Renal cortex interstitium (tissue), 11 donors: ENCODE data around the gene TRMT1. TPM values are rescaled to one million over a fixed set of nuclear protein-coding genes. Genes with fewer than 3 reads are reported as not detected.

Experiments used
- DNase-seq, 11 donors: peaks; one replicate each; pipeline ENCODE4 v3.0.0-alpha.2; 2013; ENCODE audit warnings: low read depth in 9 of 11, low spot score in 4 of 11; ENCODE audit errors: extremely low read depth in 1 of 11
- polyA plus RNA-seq, 3 donors: library from polyadenylated mRNA; unstranded; fragments of 120-200 nt; gene quantifications; one replicate each; pipeline ENCODE4 v1.2.1, GENCODE V29; 2013; ENCODE audit not compliant: insufficient read length in 3 of 3

The TRMT1 gene
- polyA plus RNA-seq, 3 donors, result 37.1 to 39.2 (median 37.2) TPM

GRCh38 chr19:13097033-13097462 is 19.5 kb downstream of the TRMT1 start:
- no peak for DNase-seq

- no peak for DNase-seq
These were observed 20.3 kb downstream of the TRMT1 start for GRCh38 chr19:13095934-13096927.

- no peak for DNase-seq
These were observed 21.2 kb downstream of the TRMT1 start for GRCh38 chr19:13095393-13095784.

- DNase-seq, result no peak
These were observed 21.7 kb downstream of the TRMT1 start for GRCh38 chr19:13094771-13095392.

GRCh38 chr19:13094106-13094504 is 22.4 kb downstream of the TRMT1 start:
- no peak for DNase-seq

- peak in 6 of 11 donors; percentile 66 to 81 (median 74) for DNase-seq
These were observed 23.0 kb downstream of the TRMT1 start for GRCh38 chr19:13093407-13094105.

GRCh38 chr19:13092606-13093235 is 23.8 kb downstream of the TRMT1 start:
- no peak for DNase-seq

GRCh38 chr19:13092158-13092543 is 24.4 kb downstream of the TRMT1 start:
- DNase-seq, result no peak

- peak in 3 of 11 donors; percentile 60 to 75 (median 67) for DNase-seq
These were observed 25.0 kb downstream of the TRMT1 start for GRCh38 chr19:13091400-13092157.

- no peak for DNase-seq
These were observed 25.9 kb downstream of the TRMT1 start for GRCh38 chr19:13090511-13091231.

- DNase-seq, result no peak
These were observed 26.6 kb downstream of the TRMT1 start for GRCh38 chr19:13089857-13090507.

GRCh38 chr19:13089139-13089856 is 27.2 kb downstream of the TRMT1 start:
- no peak for DNase-seq

- no peak for DNase-seq
These were observed 28.6 kb downstream of the TRMT1 start for GRCh38 chr19:13087795-13088537.

GRCh38 chr19:13087295-13087694 is 29.2 kb downstream of the TRMT1 start:
- no peak for DNase-seq

GRCh38 chr19:13086341-13086740 is 30.2 kb downstream of the TRMT1 start:
- no peak for DNase-seq

GRCh38 chr19:13085666-13086065 is 30.9 kb downstream of the TRMT1 start:
- no peak for DNase-seq
